SU-DHL-6 (cell line): ENCODE results near the gene USH1C.

Experiments
- H2AFZ ChIP-seq: fragments of 200-600 bp; sonication (generic); 2 replicates; pipeline ENCODE4 v1.6.1; 2014; ENCODE audit warnings: low read depth, mild to moderate bottlenecking, moderate library complexity, mixed read lengths, antibody characterized with exemption, low read length; ENCODE audit not compliant: severe bottlenecking
- H3F3A ChIP-seq: fragments of 200-600 bp; shearing (Covaris generic); 2 replicates; pipeline ENCODE4 v1.6.0; 2016; ENCODE audit warnings: antibody characterized with exemption, mild to moderate bottlenecking; ENCODE audit not compliant: insufficient read depth
- H3K27ac ChIP-seq: fragments of 200-600 bp; sonication (generic); 2 replicates; pipeline ENCODE4 v1.5.1; 2016; ENCODE audit warnings: low read depth, mild to moderate bottlenecking, low read length, moderate library complexity, mixed read lengths
- H3K27me3 ChIP-seq: fragments of 200-600 bp; sonication (generic), shearing (Covaris generic); 2 replicates; pipeline ENCODE4 v1.6.0; 2014; ENCODE audit warnings: mild to moderate bottlenecking, low read length
- H3K36me3 ChIP-seq: fragments of 200-600 bp; sonication (generic); 2 replicates; pipeline ENCODE4 v1.6.1; 2014; ENCODE audit warnings: mild to moderate bottlenecking, low read length, mixed read lengths
- H3K4me2 ChIP-seq: fragments of 300-600, 200-600 bp; shearing (Covaris generic), sonication (generic); 2 replicates; pipeline ENCODE4 v1.6.0; 2014; ENCODE audit warnings: low read length, low read depth, mild to moderate bottlenecking; ENCODE audit not compliant: poor library complexity, severe bottlenecking
- H3K4me3 ChIP-seq: fragments of 200-600 bp; sonication (generic); 2 replicates; pipeline ENCODE4 v1.5.1; 2014; ENCODE audit warnings: antibody characterized with exemption, low read length, mild to moderate bottlenecking, mixed read lengths; ENCODE audit not compliant: insufficient read depth, poor library complexity, severe bottlenecking
- H3K79me2 ChIP-seq: fragments of 200-600 bp; sonication (generic); 2 replicates; pipeline ENCODE4 v1.6.1; 2014; ENCODE audit warnings: mild to moderate bottlenecking, low read length, moderate library complexity; ENCODE audit not compliant: insufficient read depth
- H3K9ac ChIP-seq: fragments of 200-600 bp; sonication (generic); 2 replicates; pipeline ENCODE4 v1.7.0; 2014; ENCODE audit warnings: mild to moderate bottlenecking, low read length
- H3K9me2 ChIP-seq: fragments of 200-600 bp; sonication (generic); replicated peaks from 2 replicates; pipeline ENCODE4 v1.6.1; 2014; ENCODE audit warnings: low read length; ENCODE audit not compliant: insufficient read depth
- H3K9me3 ChIP-seq: fragments of 200-600 bp; sonication (generic); 2 replicates; pipeline ENCODE4 v1.6.1; 2014; ENCODE audit warnings: low read length, mixed read lengths; ENCODE audit not compliant: insufficient read depth
- H4K20me1 ChIP-seq: fragments of 200-600 bp; sonication (generic); 2 replicates; pipeline ENCODE4 v1.6.1; 2014; ENCODE audit warnings: low read depth, mild to moderate bottlenecking, antibody characterized with exemption, low read length, moderate library complexity, mixed read lengths
- EZH2phosphoT487 ChIP-seq: fragments of 200-600 bp; sonication (generic), shearing (Covaris generic); conservative IDR thresholded peaks from 2 replicates; pipeline ENCODE4 v1.6.1; 2018; ENCODE audit warnings: mild to moderate bottlenecking, antibody characterized with exemption, low read length, moderate library complexity, mixed read lengths
- TF ChIP-seq, protein P1 (sequence below): fragments of 200-600 bp; sonication (generic); IDR thresholded peaks from one replicate; pipeline ENCODE4 v1.5.1; 2017; ENCODE audit warnings: antibody characterized with exemption, mild to moderate bottlenecking, low read length, moderate library complexity; ENCODE audit not compliant: insufficient read depth, poor library complexity, severe bottlenecking

Gene USH1C

DNA sequence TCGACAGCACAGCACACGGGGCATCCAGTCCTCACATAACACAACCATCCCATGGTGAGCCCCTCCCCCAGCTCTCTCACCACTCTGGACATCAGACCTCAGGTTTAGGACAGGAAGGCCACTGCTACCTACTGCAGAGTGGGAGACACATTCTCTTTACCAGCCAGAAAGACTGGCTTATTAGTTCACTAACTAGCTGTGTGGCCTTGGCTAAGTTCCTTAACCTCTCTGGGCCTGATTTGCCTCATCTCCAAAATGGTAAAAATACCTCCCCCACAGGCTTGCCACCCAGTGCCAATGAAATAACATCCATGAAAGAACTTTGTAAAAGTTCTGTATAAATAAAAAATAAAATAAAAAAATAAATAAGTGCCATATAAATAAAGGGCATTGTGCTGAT is 32.1 kb downstream of the USH1C start:
- Histone ChIP-seq H3K9ac (no peak overlapping the region), H3K79me2 (no peaks in the 10 kb centered on the region), H3K9me3 (no peaks in the 10 kb centered on the region)

DNA sequence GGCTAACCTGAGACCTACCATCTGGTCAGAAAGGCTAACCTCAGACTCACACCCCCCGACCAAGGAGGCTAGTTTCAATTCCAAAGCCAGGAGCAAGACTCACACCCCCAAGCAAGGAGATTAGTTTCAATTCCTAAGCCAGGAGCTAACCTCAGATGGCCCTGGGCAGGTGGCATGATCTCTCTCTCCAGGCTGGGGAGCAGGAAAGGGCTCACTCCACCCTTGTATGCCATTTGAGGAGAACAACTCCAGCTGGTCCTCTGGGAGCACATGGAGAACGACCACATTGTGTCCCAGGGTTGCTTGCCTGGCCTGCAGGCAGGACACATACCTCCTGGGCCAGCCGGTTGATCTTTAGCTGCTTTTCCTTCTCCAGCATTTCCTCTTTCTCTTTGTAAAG is 32.6 kb downstream of the USH1C start:
- Histone ChIP-seq H3K79me2 (no peaks in the 10 kb centered on the region), H3K36me3 (no peaks in the 10 kb centered on the region), H3F3A (no peaks in the 10 kb centered on the region), H3K27ac (no peak overlapping the region), H3K9me2 (no peaks in the 10 kb centered on the region), H3K27me3 (no peaks in the 10 kb centered on the region), H3K9me3 (no peaks in the 10 kb centered on the region), H4K20me1 (no peaks in the 10 kb centered on the region), H3K9ac (no peak overlapping the region), H3K4me2 (no peak overlapping the region), H2AFZ (no peak overlapping the region), H3K4me3 (no peak overlapping the region)
- TF ChIP-seq EZH2phosphoT487, result no peak
- TF ChIP-seq, protein P1, sequence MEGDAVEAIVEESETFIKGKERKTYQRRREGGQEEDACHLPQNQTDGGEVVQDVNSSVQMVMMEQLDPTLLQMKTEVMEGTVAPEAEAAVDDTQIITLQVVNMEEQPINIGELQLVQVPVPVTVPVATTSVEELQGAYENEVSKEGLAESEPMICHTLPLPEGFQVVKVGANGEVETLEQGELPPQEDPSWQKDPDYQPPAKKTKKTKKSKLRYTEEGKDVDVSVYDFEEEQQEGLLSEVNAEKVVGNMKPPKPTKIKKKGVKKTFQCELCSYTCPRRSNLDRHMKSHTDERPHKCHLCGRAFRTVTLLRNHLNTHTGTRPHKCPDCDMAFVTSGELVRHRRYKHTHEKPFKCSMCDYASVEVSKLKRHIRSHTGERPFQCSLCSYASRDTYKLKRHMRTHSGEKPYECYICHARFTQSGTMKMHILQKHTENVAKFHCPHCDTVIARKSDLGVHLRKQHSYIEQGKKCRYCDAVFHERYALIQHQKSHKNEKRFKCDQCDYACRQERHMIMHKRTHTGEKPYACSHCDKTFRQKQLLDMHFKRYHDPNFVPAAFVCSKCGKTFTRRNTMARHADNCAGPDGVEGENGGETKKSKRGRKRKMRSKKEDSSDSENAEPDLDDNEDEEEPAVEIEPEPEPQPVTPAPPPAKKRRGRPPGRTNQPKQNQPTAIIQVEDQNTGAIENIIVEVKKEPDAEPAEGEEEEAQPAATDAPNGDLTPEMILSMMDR, result no peak

More for the DNA sequence above, 32.1 kb downstream of the USH1C start:
- Histone ChIP-seq H4K20me1 (no peaks in the 10 kb centered on the region), H3F3A (no peaks in the 10 kb centered on the region), H3K36me3 (no peaks in the 10 kb centered on the region), H3K27me3 (no peaks in the 10 kb centered on the region), H3K27ac (no peak overlapping the region), H3K4me2 (no peak overlapping the region), H3K4me3 (no peak overlapping the region), H3K9me2 (no peaks in the 10 kb centered on the region), H2AFZ (no peak overlapping the region)
- no peak for TF ChIP-seq EZH2phosphoT487
- TF ChIP-seq, protein P1, result no peak

DNA sequence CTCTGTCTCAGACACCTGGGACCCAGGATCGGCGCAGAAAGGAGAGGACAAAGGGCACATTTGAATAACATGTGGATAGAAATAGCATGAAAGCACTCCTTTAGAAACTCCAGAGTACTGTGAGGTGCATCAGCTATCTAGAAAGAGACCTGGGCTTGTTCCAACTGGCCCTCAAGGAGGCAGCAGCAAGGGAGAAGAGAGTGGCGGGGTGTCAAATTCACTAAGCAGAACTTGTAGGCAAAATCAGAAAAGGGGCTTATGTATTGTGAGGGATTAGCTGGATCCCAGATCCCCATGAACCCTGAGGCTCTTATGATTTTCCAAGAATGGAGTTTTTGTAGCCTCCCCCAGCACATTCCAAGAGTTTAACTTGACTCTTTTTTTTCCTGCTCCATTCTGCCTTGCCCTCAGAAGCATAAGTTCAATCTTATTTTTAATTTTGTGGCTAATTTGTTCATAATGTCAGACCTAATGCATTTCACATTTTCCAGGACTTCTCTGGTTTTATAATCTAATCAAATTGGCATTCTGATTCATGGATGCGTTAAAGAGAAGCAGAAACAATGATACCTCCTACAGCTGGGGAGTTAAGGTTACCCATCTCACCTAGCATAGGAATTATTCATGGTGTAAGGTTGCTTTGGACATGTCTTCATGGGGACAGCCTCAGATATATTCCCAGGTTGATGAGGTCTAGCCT is 33.6 kb downstream of the USH1C start:
- H3K4me2 ChIP-seq, result no peak overlapping the region
- H3K27me3 ChIP-seq, result no peaks in the 10 kb centered on the region
- H3K9me3 ChIP-seq, result no peaks in the 10 kb centered on the region
- TF ChIP-seq, protein P1, result no peak
- TF ChIP-seq EZH2phosphoT487, result no peak
- H3K79me2 ChIP-seq, result no peaks in the 10 kb centered on the region
- H3K4me3 ChIP-seq, result no peak overlapping the region
- no peaks in the 10 kb centered on the region for H3F3A ChIP-seq
- H4K20me1 ChIP-seq, result no peaks in the 10 kb centered on the region
- no peaks in the 10 kb centered on the region for H3K9me2 ChIP-seq
- no peak overlapping the region for H3K27ac ChIP-seq
- H2AFZ ChIP-seq, result no peak overlapping the region
- H3K36me3 ChIP-seq, result no peaks in the 10 kb centered on the region
- H3K9ac ChIP-seq, result no peak overlapping the region
